LNCaP clone FGC (cell line): ENCODE measurements around the gene EFNA4.

Experiments
- DNase-seq: peaks from one replicate; pipeline ENCODE4 v3.0.0-alpha.2; 2011; ENCODE audit warnings: low read depth
- H3K4me3 ChIP-seq: 2 replicates; pipeline ENCODE4 v1.5.1; 2011; ENCODE audit warnings: mild to moderate bottlenecking, low read depth, low read length, control low read depth
- CTCF ChIP-seq: IDR thresholded peaks from 2 replicates; pipeline ENCODE4 v1.5.1; 2012; ENCODE audit warnings: mild to moderate bottlenecking; ENCODE audit not compliant: control insufficient read depth, insufficient read depth; ENCODE audit errors: extremely low read depth

Gene EFNA4

GRCh38 chr1:155018617-155019348, 44.8 kb upstream of the EFNA4 start:
- no peak for DNase-seq
- TF ChIP-seq CTCF, result no peak
- no peak overlapping the region for H3K4me3 ChIP-seq

GRCh38 chr1:155019377-155020245, 43.9 kb upstream of the EFNA4 start:
- DNase-seq, result no peak
- no peak for TF ChIP-seq CTCF
- no peak overlapping the region for H3K4me3 ChIP-seq

- no peak for TF ChIP-seq CTCF
- no peak overlapping the region for H3K4me3 ChIP-seq
- no peak for DNase-seq
Observed at GRCh38 chr1:155022136-155022926, 41.2 kb upstream of the EFNA4 start.

- TF ChIP-seq CTCF, result no peak
- no peak overlapping the region for H3K4me3 ChIP-seq
- DNase-seq, result peak; percentile 84
Observed at GRCh38 chr1:155022927-155023236, 40.7 kb upstream of the EFNA4 start.

- H3K4me3 ChIP-seq, result no peak overlapping the region
- no peak for TF ChIP-seq CTCF
- no peak for DNase-seq
Observed at GRCh38 chr1:155023627-155024026, 39.9 kb upstream of the EFNA4 start.

GRCh38 chr1:155024315-155024714, 39.2 kb upstream of the EFNA4 start:
- no peak for TF ChIP-seq CTCF
- no peak overlapping the region for H3K4me3 ChIP-seq
- DNase-seq, result no peak
